ENCODE data around the gene SLC22A4. TPM values are rescaled to one million over a fixed set of nuclear protein-coding genes. Genes with fewer than 3 reads are reported as not detected.
A peak's percentile ranks its signal among the peaks of the same experiment; 100 is the strongest.

SLC22A4 gene
- polyA plus RNA-seq, 1 donor from 2014 or later, result 2.0 TPM

DNA sequence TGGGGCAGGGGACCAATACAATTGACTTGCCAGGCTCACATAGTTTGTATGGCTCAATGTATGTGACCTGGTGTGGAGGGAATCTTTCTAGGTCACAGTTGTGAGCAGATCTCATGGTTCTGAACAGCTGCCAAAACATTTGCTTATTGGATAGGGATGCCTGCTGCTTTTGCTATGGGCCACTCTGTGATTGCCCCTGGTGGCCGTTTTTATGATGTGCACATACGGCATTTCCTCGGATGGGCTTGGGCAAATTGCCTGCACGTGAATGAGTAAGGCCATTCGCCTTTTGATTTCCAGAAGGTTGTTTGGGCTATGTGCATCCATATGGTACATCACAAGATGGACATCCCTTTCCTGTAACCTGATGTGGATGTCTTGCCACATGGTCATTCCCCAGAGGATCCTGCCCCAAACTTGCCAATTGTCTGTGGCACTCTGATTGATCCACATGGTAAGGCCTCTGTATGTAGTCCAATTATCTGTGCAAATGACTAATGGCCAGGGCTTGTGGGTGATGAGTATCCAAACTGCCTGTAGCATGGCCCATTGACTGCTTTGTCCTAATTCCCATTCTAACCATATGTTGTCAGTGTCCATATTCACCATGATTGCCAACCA, 10.7 kb upstream of the SLC22A4 start:
- Histone ChIP-seq H3K9me2 (ENCODE audit: insufficient read depth, low read length) (no peaks in the 10 kb centered on the region), H3K4me3 (ENCODE audit: low read length) (no peak overlapping the region), H3K9me3 (ENCODE audit: low read length) (no peaks in the 10 kb centered on the region), H3F3A (ENCODE audit: insufficient read depth, low read length, poor library complexity, severe bottlenecking) (no peaks in the 10 kb centered on the region), H3K27me3 (ENCODE audit: insufficient read depth, low read depth, low read length) (no peaks in the 10 kb centered on the region), H2AFZ (ENCODE audit: low read depth, low read length) (no peak overlapping the region), H3K27ac (ENCODE audit: low read length) (no peak overlapping the region), H3K9ac (ENCODE audit: low read length) (no peak overlapping the region), H4K20me1 (ENCODE audit: insufficient read depth) (no peaks in the 10 kb centered on the region), H3K4me2 (ENCODE audit: low read length) (no peak overlapping the region), H3K36me3 (ENCODE audit: insufficient read depth, low read length) (no peaks in the 10 kb centered on the region), H3K79me2 (replicated peaks; ENCODE audit: insufficient read depth, low read length) (no peaks in the 10 kb centered on the region)
- TF ChIP-seq, protein P1, sequence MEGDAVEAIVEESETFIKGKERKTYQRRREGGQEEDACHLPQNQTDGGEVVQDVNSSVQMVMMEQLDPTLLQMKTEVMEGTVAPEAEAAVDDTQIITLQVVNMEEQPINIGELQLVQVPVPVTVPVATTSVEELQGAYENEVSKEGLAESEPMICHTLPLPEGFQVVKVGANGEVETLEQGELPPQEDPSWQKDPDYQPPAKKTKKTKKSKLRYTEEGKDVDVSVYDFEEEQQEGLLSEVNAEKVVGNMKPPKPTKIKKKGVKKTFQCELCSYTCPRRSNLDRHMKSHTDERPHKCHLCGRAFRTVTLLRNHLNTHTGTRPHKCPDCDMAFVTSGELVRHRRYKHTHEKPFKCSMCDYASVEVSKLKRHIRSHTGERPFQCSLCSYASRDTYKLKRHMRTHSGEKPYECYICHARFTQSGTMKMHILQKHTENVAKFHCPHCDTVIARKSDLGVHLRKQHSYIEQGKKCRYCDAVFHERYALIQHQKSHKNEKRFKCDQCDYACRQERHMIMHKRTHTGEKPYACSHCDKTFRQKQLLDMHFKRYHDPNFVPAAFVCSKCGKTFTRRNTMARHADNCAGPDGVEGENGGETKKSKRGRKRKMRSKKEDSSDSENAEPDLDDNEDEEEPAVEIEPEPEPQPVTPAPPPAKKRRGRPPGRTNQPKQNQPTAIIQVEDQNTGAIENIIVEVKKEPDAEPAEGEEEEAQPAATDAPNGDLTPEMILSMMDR (IDR thresholded peaks at IDR 0.05; ENCODE audit: poor library complexity, severe bottlenecking), result peak; percentile 12
- no peak for TF ChIP-seq RAD21 (conservative IDR thresholded peaks at IDR 0.05)

- H3K9ac ChIP-seq (ENCODE audit: low read length), result no peak overlapping the region
- H2AFZ ChIP-seq (ENCODE audit: low read depth, low read length), result no peak overlapping the region
- no peaks in the 10 kb centered on the region for H3K27me3 ChIP-seq (ENCODE audit: insufficient read depth, low read depth, low read length)
- H3F3A ChIP-seq (ENCODE audit: insufficient read depth, low read length, poor library complexity, severe bottlenecking), result no peaks in the 10 kb centered on the region
- no peaks in the 10 kb centered on the region for H4K20me1 ChIP-seq (ENCODE audit: insufficient read depth)
- no peaks in the 10 kb centered on the region for H3K9me3 ChIP-seq (ENCODE audit: low read length)
- no peak overlapping the region for H3K4me2 ChIP-seq (ENCODE audit: low read length)
- H3K4me3 ChIP-seq (ENCODE audit: low read length), result no peak overlapping the region
- TF ChIP-seq POLR2AphosphoS5 (IDR thresholded peaks at IDR 0.05), result no peak
- H3K27ac ChIP-seq (ENCODE audit: low read length), result no peak overlapping the region
- no peaks in the 10 kb centered on the region for H3K79me2 ChIP-seq (replicated peaks; ENCODE audit: insufficient read depth, low read length)
- no peaks in the 10 kb centered on the region for H3K9me2 ChIP-seq (ENCODE audit: insufficient read depth, low read length)
- H3K36me3 ChIP-seq (ENCODE audit: insufficient read depth, low read length), result no peaks in the 10 kb centered on the region
Measured at GRCh38 chr5:132289097-132289496, 5.1 kb upstream of the SLC22A4 start.

GRCh38 chr5:132291026-132291425, 3.2 kb upstream of the SLC22A4 start:
- H2AFZ ChIP-seq (ENCODE audit: low read depth, low read length), result no peak overlapping the region
- no peak for TF ChIP-seq EZH2 (IDR thresholded peaks at IDR 0.05; ENCODE audit: borderline replicate concordance, insufficient read depth, low read length, poor library complexity, severe bottlenecking)
- no peak for TF ChIP-seq POLR2AphosphoS5 (IDR thresholded peaks at IDR 0.05)
- no peak for TF ChIP-seq TAF1 (IDR thresholded peaks at IDR 0.05; ENCODE audit: low read depth)
- TF ChIP-seq RAD21 (conservative IDR thresholded peaks at IDR 0.05), result no peak
- no peak for TF ChIP-seq MXI1 (conservative IDR thresholded peaks at IDR 0.05; ENCODE audit: poor library complexity, severe bottlenecking)
- TF ChIP-seq, protein P1 (IDR thresholded peaks at IDR 0.05; ENCODE audit: poor library complexity, severe bottlenecking), result no peak
- no peak for TF ChIP-seq SMC3 (conservative IDR thresholded peaks at IDR 0.05; ENCODE audit: poor library complexity)
- TF ChIP-seq EP300 (conservative IDR thresholded peaks at IDR 0.05; ENCODE audit: poor library complexity, severe bottlenecking), result no peak
- no peak for TF ChIP-seq REST (IDR thresholded peaks at IDR 0.05; ENCODE audit: borderline replicate concordance)
- H3K27me3 ChIP-seq (ENCODE audit: insufficient read depth, low read depth, low read length), result peaks cover 19% of the 10 kb centered on the region
- H3K4me3 ChIP-seq (ENCODE audit: low read length), result no peak overlapping the region
- no peaks in the 10 kb centered on the region for H3K36me3 ChIP-seq (ENCODE audit: insufficient read depth, low read length)
- no peaks in the 10 kb centered on the region for H3F3A ChIP-seq (ENCODE audit: insufficient read depth, low read length, poor library complexity, severe bottlenecking)
- H3K79me2 ChIP-seq (replicated peaks; ENCODE audit: insufficient read depth, low read length), result no peaks in the 10 kb centered on the region
- no peaks in the 10 kb centered on the region for H3K9me3 ChIP-seq (ENCODE audit: low read length)
- H3K9ac ChIP-seq (ENCODE audit: low read length), result no peak overlapping the region
- no peak overlapping the region for H3K27ac ChIP-seq (ENCODE audit: low read length)
- no peak overlapping the region for H3K4me2 ChIP-seq (ENCODE audit: low read length)
- H4K20me1 ChIP-seq (ENCODE audit: insufficient read depth), result no peaks in the 10 kb centered on the region
- no peaks in the 10 kb centered on the region for H3K9me2 ChIP-seq (ENCODE audit: insufficient read depth, low read length)
